GM18907 (cell line): ENCODE data around the gene COL16A1.

Experiments
- ATAC-seq: cut with Tn5 transposase; IDR thresholded peaks from one replicate; pipeline ENCODE4 v1.9.1; 2021; ENCODE audit warnings: mild to moderate bottlenecking, moderate library complexity; ENCODE audit not compliant: unreplicated experiment

Gene COL16A1

GRCh38 chr1:31703431-31704270 is at the start of gene COL16A1:
COL16A1 (minus strand) TSS chr1:31704017; CDS start chr1:31702193, 1,824 bp downstream.
- no peak for ATAC-seq

GRCh38 chr1:31752952-31753475 is 49.2 kb upstream of the COL16A1 start:
- ATAC-seq = no peak

GRCh38 chr1:31752258-31752657 is 48.4 kb upstream of the COL16A1 start:
- no peak for ATAC-seq

GRCh38 chr1:31751822-31752241 is 48.0 kb upstream of the COL16A1 start:
- no peak for ATAC-seq

- no peak for ATAC-seq
Observed at GRCh38 chr1:31750858-31751510, 47.2 kb upstream of the COL16A1 start.

GRCh38 chr1:31749785-31750735 is 46.2 kb upstream of the COL16A1 start:
- no peak for ATAC-seq

GRCh38 chr1:31748365-31748764 is 44.5 kb upstream of the COL16A1 start:
- ATAC-seq = no peak

- ATAC-seq = no peak
Observed at GRCh38 chr1:31747304-31747703, 43.5 kb upstream of the COL16A1 start.

- ATAC-seq = no peak
Observed at GRCh38 chr1:31746687-31747086, 42.9 kb upstream of the COL16A1 start.

- ATAC-seq = no peak
Observed at GRCh38 chr1:31745946-31746670, 42.3 kb upstream of the COL16A1 start.

- no peak for ATAC-seq
Observed at GRCh38 chr1:31745096-31745945, 41.5 kb upstream of the COL16A1 start.

GRCh38 chr1:31744165-31744888 is 40.5 kb upstream of the COL16A1 start:
- ATAC-seq = peak; percentile 68

- ATAC-seq = no peak
Observed at GRCh38 chr1:31742462-31743212, 38.8 kb upstream of the COL16A1 start.

GRCh38 chr1:31739346-31739745 is 35.5 kb upstream of the COL16A1 start:
- ATAC-seq = no peak

GRCh38 chr1:31736675-31737074 is 32.9 kb upstream of the COL16A1 start:
- ATAC-seq = no peak

GRCh38 chr1:31735571-31735970 is 31.8 kb upstream of the COL16A1 start:
- ATAC-seq = no peak

GRCh38 chr1:31734582-31735107 is 30.8 kb upstream of the COL16A1 start:
- no peak for ATAC-seq
